HG03103 (cell line): ENCODE results near the gene PPP1R1B.

Source experiments
- ATAC-seq: cut with Tn5 transposase; IDR thresholded peaks from one replicate; pipeline ENCODE4 v1.9.1; 2021; ENCODE audit warnings: low read depth; ENCODE audit not compliant: unreplicated experiment

PPP1R1B gene

DNA sequence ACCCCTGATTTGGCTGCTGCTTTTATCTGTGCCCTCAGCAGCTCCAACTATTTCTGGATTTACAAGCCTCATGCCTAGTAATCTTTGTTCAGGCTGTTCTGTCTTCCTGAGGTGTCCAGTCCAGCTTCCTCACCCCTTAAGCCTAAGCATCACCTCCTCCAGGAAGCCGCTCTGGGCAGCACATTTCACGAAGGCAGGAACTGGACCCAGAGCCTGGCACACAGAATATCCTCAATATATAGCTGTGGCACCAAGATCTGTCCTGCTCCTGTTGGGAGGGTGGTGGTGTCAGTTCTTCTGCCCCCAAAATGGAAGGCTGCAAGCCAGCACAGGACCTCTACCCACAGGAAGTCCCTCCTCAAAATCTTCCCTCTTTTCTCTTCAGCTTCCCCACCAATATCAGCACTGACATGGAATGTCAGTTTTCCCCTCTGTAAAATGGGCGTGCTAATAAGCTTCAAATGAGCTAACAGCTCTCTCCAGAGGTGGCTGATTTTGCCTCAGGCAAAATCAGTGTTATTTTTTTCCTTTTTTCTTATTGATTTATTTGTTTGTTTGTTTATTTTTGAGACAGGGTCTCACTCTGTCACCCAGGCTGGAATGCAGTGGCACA lies 12.1 kb upstream of the PPP1R1B start:
- ATAC-seq = no peak

- ATAC-seq = no peak
Measured at GRCh38 chr17:39615434-39615833, 11.3 kb upstream of the PPP1R1B start.

GRCh38 chr17:39617100-39617445 lies 9.7 kb upstream of the PPP1R1B start:
- no peak for ATAC-seq

- no peak for ATAC-seq
Measured at GRCh38 chr17:39617446-39618245, 9.1 kb upstream of the PPP1R1B start.

GRCh38 chr17:39618246-39618913 lies 8.4 kb upstream of the PPP1R1B start:
- no peak for ATAC-seq

- ATAC-seq = no peak
Measured at GRCh38 chr17:39618956-39619785, 7.6 kb upstream of the PPP1R1B start.

GRCh38 chr17:39619786-39620101 lies 7.0 kb upstream of the PPP1R1B start:
- ATAC-seq = no peak

- no peak for ATAC-seq
Measured at GRCh38 chr17:39621523-39622379, 5.0 kb upstream of the PPP1R1B start.

DNA sequence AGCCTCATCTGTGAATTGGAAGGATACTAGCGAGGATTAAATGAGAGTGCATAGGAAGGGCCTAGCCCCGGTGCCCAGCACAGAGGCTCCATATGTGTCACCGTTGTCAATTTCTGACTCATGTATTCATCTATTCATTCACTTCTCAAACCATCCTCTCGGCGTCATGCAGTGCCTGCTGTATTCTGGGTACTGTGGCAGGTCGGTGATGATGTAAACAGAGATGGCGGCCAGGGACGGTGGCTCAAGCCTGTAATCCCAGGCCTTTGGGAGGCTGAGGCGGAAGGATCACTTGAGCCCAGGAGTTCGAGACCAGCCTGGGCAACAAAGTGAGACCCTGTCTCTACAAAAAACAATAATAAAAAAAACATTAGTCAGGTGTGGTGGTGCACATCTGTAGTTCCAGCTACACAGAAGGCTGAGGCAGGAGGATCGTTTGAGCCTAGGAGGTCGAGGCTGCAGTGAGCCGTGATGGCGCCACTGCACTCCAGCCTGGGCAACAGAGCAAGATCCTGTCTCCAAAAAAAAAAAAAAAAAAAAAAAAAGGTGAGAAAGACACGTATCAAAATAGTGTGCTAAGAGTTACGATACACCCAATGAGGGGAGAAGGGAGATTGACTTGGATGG lies 4.3 kb upstream of the PPP1R1B start:
- ATAC-seq = no peak

DNA sequence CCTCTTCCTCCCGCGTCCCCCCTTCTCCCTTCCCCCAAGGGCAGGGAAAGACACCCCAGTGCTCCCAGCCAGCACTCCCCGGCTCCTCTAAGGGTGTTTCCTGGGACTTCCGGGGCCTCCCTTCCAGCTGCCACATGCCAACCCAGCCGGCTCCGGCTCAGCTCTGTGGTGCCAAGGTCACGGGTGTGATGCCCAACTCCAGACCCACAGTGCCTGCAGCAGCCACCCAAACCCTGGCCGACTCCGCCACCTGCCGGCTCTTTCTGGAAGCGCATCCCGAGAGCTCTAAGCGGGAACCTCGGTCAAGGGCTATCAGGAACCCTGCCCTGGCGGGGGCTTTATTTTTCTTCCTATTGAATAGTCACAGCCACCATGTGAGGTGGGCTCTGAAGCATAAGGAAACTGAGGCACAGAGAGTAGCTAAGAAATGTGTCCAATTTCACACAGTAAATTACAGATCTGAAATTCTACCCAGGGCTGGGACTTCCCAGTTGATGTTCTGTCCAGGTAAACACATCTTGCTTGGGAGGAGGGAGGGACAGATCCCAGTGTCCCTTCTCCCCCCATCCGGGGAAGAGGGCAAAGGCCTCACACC lies 3.3 kb upstream of the PPP1R1B start:
- no peak for ATAC-seq

GRCh38 chr17:39624313-39624712 lies 2.4 kb upstream of the PPP1R1B start:
- no peak for ATAC-seq

- ATAC-seq = no peak
Measured at GRCh38 chr17:39625198-39625785, 1.5 kb upstream of the PPP1R1B start.

GRCh38 chr17:39627047-39627711 lies 427 bp downstream of the PPP1R1B start:
- no peak for ATAC-seq

GRCh38 chr17:39627712-39628516 lies 1.2 kb downstream of the PPP1R1B start:
- no peak for ATAC-seq

DNA sequence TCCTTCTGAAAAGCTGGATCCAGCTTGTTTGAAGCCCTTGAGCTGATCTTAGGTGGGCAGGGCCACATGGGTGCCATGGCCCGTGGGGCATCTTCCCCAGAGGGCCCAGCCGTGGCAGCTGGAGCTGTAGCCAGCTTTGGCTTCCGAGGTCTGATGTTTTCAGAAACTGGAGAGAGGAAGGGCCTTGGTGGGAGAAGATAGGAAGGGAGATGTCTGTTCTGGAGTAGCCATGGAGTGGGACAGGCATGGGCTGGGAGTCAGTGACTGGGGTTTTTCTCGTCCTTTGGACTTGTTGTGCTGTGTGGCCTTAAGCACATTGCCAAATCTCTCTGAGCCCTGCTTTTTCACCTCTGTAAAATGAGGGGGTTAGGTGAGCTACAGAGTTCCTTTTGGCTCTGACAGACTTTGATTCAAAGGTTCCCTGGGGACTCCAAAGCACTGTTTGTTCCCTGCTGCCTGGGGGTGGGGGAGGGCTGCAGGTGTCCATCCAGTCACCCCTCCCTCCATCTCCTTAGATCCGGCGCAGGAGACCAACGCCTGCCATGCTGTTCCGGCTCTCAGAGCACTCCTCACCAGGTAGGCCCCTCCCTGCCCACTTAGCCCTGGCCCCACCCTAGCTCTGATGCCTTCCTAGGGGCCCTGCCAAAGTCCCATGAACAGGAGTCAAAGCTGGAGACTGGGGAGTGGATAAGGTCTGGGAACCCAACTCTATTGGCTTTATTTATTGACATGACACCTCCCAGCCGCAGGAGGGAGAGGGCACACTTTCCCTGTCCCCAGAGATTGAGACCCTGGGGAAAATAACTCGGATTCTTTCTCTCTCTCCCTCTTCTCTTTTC lies 2.1 kb downstream of the PPP1R1B start:
- ATAC-seq = no peak

DNA sequence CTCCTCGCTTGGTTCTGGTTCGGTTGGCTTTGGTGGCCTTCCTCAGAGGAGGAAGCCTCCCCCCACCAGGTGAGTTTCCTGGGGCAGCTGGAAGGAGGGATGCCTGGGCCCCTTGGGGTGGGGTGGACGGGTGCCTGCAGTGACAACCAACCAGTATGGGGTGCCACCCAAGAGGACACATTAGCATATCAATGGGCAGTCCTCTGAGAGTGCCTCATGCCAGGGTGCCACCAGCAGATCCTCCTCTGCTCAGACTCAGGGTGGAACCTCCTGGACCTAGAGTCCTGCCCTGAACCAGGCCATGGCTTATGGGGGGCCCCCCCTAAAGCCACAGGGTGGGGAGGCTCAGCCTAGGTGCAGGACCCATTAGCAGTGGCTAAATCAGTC lies 2.7 kb downstream of the PPP1R1B start:
- no peak for ATAC-seq

GRCh38 chr17:39629898-39630297 lies 3.1 kb downstream of the PPP1R1B start:
- ATAC-seq = no peak
